Measurements from ENCODE around the gene TACR1. TPM values are rescaled to one million over a fixed set of nuclear protein-coding genes. Genes with fewer than 3 reads are reported as not detected.

Gene TACR1
- total and polyA plus RNA-seq, 2 donors from 2014 or later, result 0.49 to 5.1 TPM

- H3K36me3 ChIP-seq (ENCODE audit: control insufficient read depth in 2 of 3, insufficient read depth in 3 of 3, low read length in 3 of 3), result no peaks in the 10 kb centered on the region
- DNase-seq (no peak), FAIRE-seq (no peak)
- intact Hi-C loops (cut with DNase I), result no loop called here
- TF ChIP-seq CTCF (IDR thresholded peaks at IDR 0.05; ENCODE audit: borderline replicate concordance, extremely low read depth, insufficient read depth), result no peak
- no peak overlapping the region for H3K4me3 ChIP-seq (ENCODE audit: low read length in 3 of 3)
- H3K9me3 ChIP-seq (ENCODE audit: control insufficient read depth in 2 of 3, insufficient read depth in 1 of 3, low read length in 3 of 3), result no peaks in the 10 kb centered on the region
- H3K4me1 ChIP-seq (ENCODE audit: control insufficient read depth in 2 of 3, insufficient read depth in 2 of 3, low read depth in 1 of 3, low read length in 3 of 3), result no peaks in the 10 kb centered on the region
- H3K27ac ChIP-seq (ENCODE audit: low read depth in 2 of 2, low read length in 2 of 2), result no peak overlapping the region
- H3K27me3 ChIP-seq (ENCODE audit: control insufficient read depth, insufficient read depth, low read length), result no peaks in the 10 kb centered on the region
- no peak overlapping the region for H3K9ac ChIP-seq (ENCODE audit: low read length in 3 of 3)
Measured at GRCh38 chr2:75006041-75006440, 193.3 kb downstream of the TACR1 start.

DNA sequence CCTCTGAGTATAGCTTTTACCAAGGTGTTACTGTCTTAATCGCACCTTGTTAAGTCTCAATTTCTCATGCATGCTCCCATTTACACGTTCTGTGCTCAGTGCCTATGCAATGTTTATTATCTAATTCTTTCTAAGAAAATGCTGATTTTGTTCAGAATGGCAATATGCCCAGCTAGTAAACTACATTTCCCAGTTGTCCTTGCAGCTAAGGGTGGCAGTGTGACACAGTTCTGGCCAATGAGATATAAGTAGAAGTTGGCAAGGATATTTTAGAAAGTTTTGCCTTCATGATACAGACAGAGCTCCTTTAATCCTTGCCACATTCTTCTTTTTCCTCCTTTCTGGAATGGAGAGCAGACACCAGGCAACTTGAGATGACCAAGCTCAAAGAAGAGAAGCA, 195.5 kb downstream of the TACR1 start:
- no peak for FAIRE-seq

DNA sequence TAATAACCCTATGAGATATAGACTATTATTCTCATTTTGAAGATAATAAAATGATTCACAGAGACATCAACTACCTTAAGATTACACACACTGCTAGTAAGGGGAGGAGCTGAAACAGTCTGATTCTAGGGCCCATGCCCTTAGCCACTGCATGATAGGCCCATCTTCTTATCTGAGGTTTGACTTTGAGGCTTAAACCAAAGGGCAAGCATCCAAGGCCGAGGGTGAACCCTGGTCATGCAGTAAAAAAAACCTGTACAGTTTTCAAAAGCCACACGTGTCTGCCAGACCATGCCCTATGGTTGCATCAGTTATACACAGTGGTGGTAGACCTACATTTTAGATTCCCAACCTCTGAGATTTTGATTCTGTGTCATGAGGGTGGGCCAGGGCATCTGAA, 196.0 kb downstream of the TACR1 start:
- Histone ChIP-seq H3K27ac (ENCODE audit: low read depth in 2 of 2, low read length in 2 of 2) (no peak overlapping the region), H3K4me3 (ENCODE audit: low read length in 3 of 3) (no peak overlapping the region), H3K9me3 (ENCODE audit: control insufficient read depth in 2 of 3, insufficient read depth in 1 of 3, low read length in 3 of 3) (no peaks in the 10 kb centered on the region), H3K27me3 (ENCODE audit: control insufficient read depth, insufficient read depth, low read length) (no peaks in the 10 kb centered on the region), H3K36me3 (ENCODE audit: control insufficient read depth in 2 of 3, insufficient read depth in 3 of 3, low read length in 3 of 3) (no peaks in the 10 kb centered on the region), H3K9ac (ENCODE audit: low read length in 3 of 3) (no peak overlapping the region), H3K4me1 (ENCODE audit: control insufficient read depth in 2 of 3, insufficient read depth in 2 of 3, low read depth in 1 of 3, low read length in 3 of 3) (no peaks in the 10 kb centered on the region)
- FAIRE-seq (no peak), DNase-seq (no peak)
- intact Hi-C loops (cut with DNase I), result no loop called here
- TF ChIP-seq CTCF (IDR thresholded peaks at IDR 0.05; ENCODE audit: borderline replicate concordance, extremely low read depth, insufficient read depth), result no peak

More for the DNA sequence above, 195.5 kb downstream of the TACR1 start:
- Histone ChIP-seq H3K9me3 (ENCODE audit: control insufficient read depth in 2 of 3, insufficient read depth in 1 of 3, low read length in 3 of 3) (no peaks in the 10 kb centered on the region), H3K4me1 (ENCODE audit: control insufficient read depth in 2 of 3, insufficient read depth in 2 of 3, low read depth in 1 of 3, low read length in 3 of 3) (no peaks in the 10 kb centered on the region), H3K36me3 (ENCODE audit: control insufficient read depth in 2 of 3, insufficient read depth in 3 of 3, low read length in 3 of 3) (no peaks in the 10 kb centered on the region), H3K9ac (ENCODE audit: low read length in 3 of 3) (no peak overlapping the region), H3K4me3 (ENCODE audit: low read length in 3 of 3) (no peak overlapping the region), H3K27me3 (ENCODE audit: control insufficient read depth, insufficient read depth, low read length) (no peaks in the 10 kb centered on the region), H3K27ac (ENCODE audit: low read depth in 2 of 2, low read length in 2 of 2) (no peak overlapping the region)
- TF ChIP-seq CTCF (IDR thresholded peaks at IDR 0.05; ENCODE audit: borderline replicate concordance, extremely low read depth, insufficient read depth), result no peak
- no peak for DNase-seq
- intact Hi-C loops (cut with DNase I), result no loop called here

GRCh38 chr2:75002007-75002406, 197.3 kb downstream of the TACR1 start:
- H3K9me3 ChIP-seq (ENCODE audit: control insufficient read depth in 2 of 3, insufficient read depth in 1 of 3, low read length in 3 of 3), result no peaks in the 10 kb centered on the region
- DNase-seq, result no peak
- FAIRE-seq, result no peak
- H3K27ac ChIP-seq (ENCODE audit: low read depth in 2 of 2, low read length in 2 of 2), result no peak overlapping the region
- no peaks in the 10 kb centered on the region for H3K27me3 ChIP-seq (ENCODE audit: control insufficient read depth, insufficient read depth, low read length)
- no peaks in the 10 kb centered on the region for H3K36me3 ChIP-seq (ENCODE audit: control insufficient read depth in 2 of 3, insufficient read depth in 3 of 3, low read length in 3 of 3)
- no peaks in the 10 kb centered on the region for H3K4me1 ChIP-seq (ENCODE audit: control insufficient read depth in 2 of 3, insufficient read depth in 2 of 3, low read depth in 1 of 3, low read length in 3 of 3)
- no peak overlapping the region for H3K4me3 ChIP-seq (ENCODE audit: low read length in 3 of 3)
- intact Hi-C loops (cut with DNase I), result no loop called here
- no peak overlapping the region for H3K9ac ChIP-seq (ENCODE audit: low read length in 3 of 3)
- no peak for TF ChIP-seq CTCF (IDR thresholded peaks at IDR 0.05; ENCODE audit: borderline replicate concordance, extremely low read depth, insufficient read depth)

Data from kidney (tissue), 14 donors.